Astrocyte (in vitro differentiated cells and primary cell): ENCODE data around the gene CD7. TPM values are rescaled to one million over a fixed set of nuclear protein-coding genes. Genes with fewer than 3 reads are reported as not detected.
A peak's percentile ranks its signal among the peaks of the same experiment; 100 is the strongest.

Experiments
- DNase-seq: peaks from one replicate; pipeline ENCODE4 v3.0.0-alpha.2; 2010; ENCODE audit warnings: low read depth
- FAIRE-seq: peaks from 2 replicates; lab custom pipeline; 2011; peaks lifted over from hg19 to GRCh38; lab: Jason Lieb, UNC
- H2AFZ ChIP-seq: 2 replicates; pipeline ENCODE4 v1.6.0; 2012; ENCODE audit warnings: low read depth, low read length, inconsistent platforms
- H3K27ac ChIP-seq: 2 replicates; pipeline ENCODE4 v1.5.1; 2011; ENCODE audit warnings: low read depth, low read length, inconsistent platforms
- H3K27me3 ChIP-seq: 2 replicates; pipeline ENCODE4 v1.6.0; 2011; ENCODE audit warnings: low read length, inconsistent platforms; ENCODE audit not compliant: insufficient read depth
- H3K36me3 ChIP-seq: 2 replicates; pipeline ENCODE4 v1.5.1; 2011; ENCODE audit warnings: low read length, inconsistent platforms; ENCODE audit not compliant: insufficient read depth
- H3K4me1 ChIP-seq: 2 replicates; pipeline ENCODE4 v1.5.1; 2011; ENCODE audit warnings: low read length, inconsistent platforms; ENCODE audit not compliant: insufficient read depth
- H3K4me2 ChIP-seq: 2 replicates; pipeline ENCODE4 v1.6.0; 2012; ENCODE audit warnings: low read length, inconsistent platforms
- H3K4me3 ChIP-seq: 2 replicates; pipeline ENCODE4 v1.5.1; 2011; ENCODE audit warnings: low read depth, mild to moderate bottlenecking, low read length, inconsistent platforms; ENCODE audit not compliant: insufficient read depth
- H3K79me2 ChIP-seq: 2 replicates; pipeline ENCODE4 v1.6.0; 2012; ENCODE audit warnings: mild to moderate bottlenecking, low read length, inconsistent platforms; ENCODE audit not compliant: insufficient read depth
- H3K9ac ChIP-seq: 2 replicates; pipeline ENCODE4 v1.6.0; 2012; ENCODE audit warnings: mild to moderate bottlenecking, low read length, inconsistent platforms
- H3K9me3 ChIP-seq: 2 replicates; pipeline ENCODE4 v1.5.1; 2012; ENCODE audit warnings: low read depth, mild to moderate bottlenecking, low read length, inconsistent platforms; ENCODE audit not compliant: insufficient read depth
- H4K20me1 ChIP-seq: 2 replicates; pipeline ENCODE4 v1.6.0; 2012; ENCODE audit warnings: low read length, inconsistent platforms; ENCODE audit not compliant: insufficient read depth
- H3K27ac Mint-ChIP-seq: one replicate; pipeline ENCODE4 v1.8.0; 2021; ENCODE audit warnings: mild to moderate bottlenecking, mixed read lengths; ENCODE audit not compliant: unreplicated experiment
- H3K27me3 Mint-ChIP-seq: one replicate; pipeline ENCODE4 v1.8.0; 2021; ENCODE audit warnings: low read depth, mixed read lengths; ENCODE audit not compliant: unreplicated experiment
- H3K36me3 Mint-ChIP-seq: one replicate; pipeline ENCODE4 v1.8.0; 2021; ENCODE audit warnings: low read depth, mixed read lengths; ENCODE audit not compliant: unreplicated experiment
- H3K4me1 Mint-ChIP-seq: one replicate; pipeline ENCODE4 v1.8.0; 2021; ENCODE audit warnings: low read depth, mixed read lengths; ENCODE audit not compliant: unreplicated experiment
- H3K4me3 Mint-ChIP-seq: one replicate; pipeline ENCODE4 v1.8.0; 2021; ENCODE audit warnings: mild to moderate bottlenecking, moderate library complexity, mixed read lengths; ENCODE audit not compliant: unreplicated experiment
- H3K9me3 Mint-ChIP-seq: one replicate; pipeline ENCODE4 v1.8.0; 2021; ENCODE audit warnings: mild to moderate bottlenecking, mixed read lengths; ENCODE audit not compliant: unreplicated experiment
- CTCF ChIP-seq: IDR thresholded peaks from 2 replicates; pipeline ENCODE4 v1.5.1; 2011; ENCODE audit warnings: low read depth, mild to moderate bottlenecking, inconsistent platforms, low read length, moderate library complexity; ENCODE audit not compliant: insufficient read depth
- EZH2 ChIP-seq: IDR thresholded peaks from 2 replicates; pipeline ENCODE4 v1.6.1; 2012; ENCODE audit warnings: mild to moderate bottlenecking, low read length, inconsistent platforms; ENCODE audit not compliant: insufficient read depth
- total RNA-seq: library from RNA; stranded (reverse); gene quantifications from 2 replicates; pipeline ENCODE4 v1.2.1, GENCODE V29; 2021

CD7 gene
- total RNA-seq, 1 donor from 2014 or later, result 0.18 TPM

- FAIRE-seq (no peak), DNase-seq (peak; percentile 71)
- Mint-ChIP-seq H3K27me3 (no peaks in the 10 kb centered on the region), H3K4me3 (no peak overlapping the region), H3K27ac (no peak overlapping the region), H3K4me1 (peaks cover 5% of the 10 kb centered on the region), H3K9me3 (no peaks in the 10 kb centered on the region), H3K36me3 (no peaks in the 10 kb centered on the region)
- TF ChIP-seq CTCF (no peak), EZH2 (no peak)
- Histone ChIP-seq H3K4me1 (peaks cover 33% of the 10 kb centered on the region), H3K9ac (no peak overlapping the region), H3K4me3 (no peak overlapping the region), H4K20me1 (peaks cover 8% of the 10 kb centered on the region), H3K79me2 (no peaks in the 10 kb centered on the region), H3K36me3 (no peaks in the 10 kb centered on the region), H2AFZ (no peak overlapping the region), H3K4me2 (peak overlapping the region; percentile 56), H3K27me3 (no peaks in the 10 kb centered on the region), H3K27ac (no peak overlapping the region), H3K9me3 (peaks cover 7% of the 10 kb centered on the region)
These were observed 34.1 kb downstream of the CD7 start for GRCh38 chr17:82283208-82283749.

GRCh38 chr17:82282239-82283207 lies 34.9 kb downstream of the CD7 start:
- TF ChIP-seq EZH2 (no peak), CTCF (no peak)
- Histone ChIP-seq H3K27ac (no peak overlapping the region), H3K79me2 (no peaks in the 10 kb centered on the region), H4K20me1 (peaks cover 8% of the 10 kb centered on the region), H2AFZ (no peak overlapping the region), H3K9me3 (peaks cover 5% of the 10 kb centered on the region), H3K4me1 (peaks cover 26% of the 10 kb centered on the region), H3K4me3 (no peak overlapping the region), H3K36me3 (no peaks in the 10 kb centered on the region), H3K4me2 (peak overlapping the region; percentile 56), H3K27me3 (no peaks in the 10 kb centered on the region), H3K9ac (peak overlapping the region; percentile 4)
- H3K27ac Mint-ChIP-seq, result no peak overlapping the region
- H3K4me3 Mint-ChIP-seq, result no peak overlapping the region
- H3K4me1 Mint-ChIP-seq, result peaks cover 3% of the 10 kb centered on the region
- FAIRE-seq (no peak), DNase-seq (no peak)
- peaks cover 4% of the 10 kb centered on the region for H3K36me3 Mint-ChIP-seq
- no peaks in the 10 kb centered on the region for H3K9me3 Mint-ChIP-seq
- no peaks in the 10 kb centered on the region for H3K27me3 Mint-ChIP-seq
